ENCODE results near the gene RAB31. TPM values are rescaled to one million over a fixed set of nuclear protein-coding genes. Genes with fewer than 3 reads are reported as not detected.

The RAB31 gene
- total RNA-seq, 2 donors from 2014 or later: 4.3 to 8.0 TPM

GRCh38 chr18:9877655-9878014 lies 169.5 kb downstream of the RAB31 start:
- H3K27me3 ChIP-seq: no peaks in the 10 kb centered on the region
- no peak for TF ChIP-seq POLR2A (IDR thresholded peaks at IDR 0.05)
- TF ChIP-seq, protein P1, sequence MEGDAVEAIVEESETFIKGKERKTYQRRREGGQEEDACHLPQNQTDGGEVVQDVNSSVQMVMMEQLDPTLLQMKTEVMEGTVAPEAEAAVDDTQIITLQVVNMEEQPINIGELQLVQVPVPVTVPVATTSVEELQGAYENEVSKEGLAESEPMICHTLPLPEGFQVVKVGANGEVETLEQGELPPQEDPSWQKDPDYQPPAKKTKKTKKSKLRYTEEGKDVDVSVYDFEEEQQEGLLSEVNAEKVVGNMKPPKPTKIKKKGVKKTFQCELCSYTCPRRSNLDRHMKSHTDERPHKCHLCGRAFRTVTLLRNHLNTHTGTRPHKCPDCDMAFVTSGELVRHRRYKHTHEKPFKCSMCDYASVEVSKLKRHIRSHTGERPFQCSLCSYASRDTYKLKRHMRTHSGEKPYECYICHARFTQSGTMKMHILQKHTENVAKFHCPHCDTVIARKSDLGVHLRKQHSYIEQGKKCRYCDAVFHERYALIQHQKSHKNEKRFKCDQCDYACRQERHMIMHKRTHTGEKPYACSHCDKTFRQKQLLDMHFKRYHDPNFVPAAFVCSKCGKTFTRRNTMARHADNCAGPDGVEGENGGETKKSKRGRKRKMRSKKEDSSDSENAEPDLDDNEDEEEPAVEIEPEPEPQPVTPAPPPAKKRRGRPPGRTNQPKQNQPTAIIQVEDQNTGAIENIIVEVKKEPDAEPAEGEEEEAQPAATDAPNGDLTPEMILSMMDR (IDR thresholded peaks at IDR 0.05): no peak
- intact Hi-C loops (cut with DNase I): no loop called here
- H3K4me1 ChIP-seq: peaks cover 14% of the 10 kb centered on the region
- ATAC-seq (no peak), DNase-seq (no peak)
- H3K36me3 ChIP-seq (replicated peaks in 1 of 2; ENCODE audit: insufficient read depth in 1 of 2, low read depth in 2 of 2): no peaks in the 10 kb centered on the region
- no peak overlapping the region for H3K4me3 ChIP-seq
- H3K27ac ChIP-seq: peak overlapping the region in 2 of 4 donors; percentile 68 to 73
- no peaks in the 10 kb centered on the region for H3K9me3 ChIP-seq

DNA sequence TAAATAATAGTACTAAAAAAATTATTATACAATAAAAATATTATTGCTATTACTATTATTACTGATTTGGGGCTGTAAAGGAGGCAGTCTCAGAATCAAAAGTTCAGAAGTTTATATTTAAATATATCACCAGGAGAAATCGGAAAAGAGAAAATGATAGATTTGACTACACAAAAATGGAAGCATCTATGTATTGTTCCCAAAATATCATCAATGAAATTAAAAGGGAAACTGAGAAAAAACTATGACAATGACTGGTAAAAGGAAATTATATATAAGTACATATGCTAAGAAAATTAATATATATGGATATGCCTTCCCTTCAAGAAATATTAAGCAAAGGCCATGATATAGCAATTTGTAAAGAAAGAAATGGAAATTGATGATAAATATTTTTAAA lies 170.0 kb downstream of the RAB31 start:
- no peak for DNase-seq
- Histone ChIP-seq H3K27ac (no peak overlapping the region), H3K27me3 (no peaks in the 10 kb centered on the region), H3K9me3 (no peaks in the 10 kb centered on the region), H3K4me1 (peaks cover 14% of the 10 kb centered on the region), H3K4me3 (no peak overlapping the region), H3K36me3 (replicated peaks in 1 of 2; ENCODE audit: insufficient read depth in 1 of 2, low read depth in 2 of 2) (no peaks in the 10 kb centered on the region)
- TF ChIP-seq, protein P1 (IDR thresholded peaks at IDR 0.05): no peak
- TF ChIP-seq POLR2A (IDR thresholded peaks at IDR 0.05): no peak
- 83 to 98% methylated on average over 1 of the region's 1 CpG for WGBS, 2 donors
- intact Hi-C loops (cut with DNase I): no loop called here
- ATAC-seq: no peak

GRCh38 chr18:9878783-9879242 lies 170.7 kb downstream of the RAB31 start:
- H3K4me1 ChIP-seq: peaks cover 14% of the 10 kb centered on the region
- TF ChIP-seq, protein P1 (IDR thresholded peaks at IDR 0.05): no peak
- no peak for TF ChIP-seq POLR2A (IDR thresholded peaks at IDR 0.05)
- H3K9me3 ChIP-seq: no peaks in the 10 kb centered on the region
- no peaks in the 10 kb centered on the region for H3K36me3 ChIP-seq (replicated peaks in 1 of 2; ENCODE audit: insufficient read depth in 1 of 2, low read depth in 2 of 2)
- H3K4me3 ChIP-seq: no peak overlapping the region
- no peaks in the 10 kb centered on the region for H3K27me3 ChIP-seq
- intact Hi-C loops (cut with DNase I): no loop called here
- WGBS, 2 donors: 92 to 93% methylated on average over 6 of the region's 6 CpGs
- no peak for DNase-seq
- no peak for ATAC-seq
- H3K27ac ChIP-seq: no peak overlapping the region

- Histone ChIP-seq H3K4me3 (no peak overlapping the region), H3K27ac (no peak overlapping the region)
Observed at GRCh38 chr18:9884090-9884489, 176.0 kb downstream of the RAB31 start.

More at GRCh38 chr18:9884090-9884489, 176.0 kb downstream of the RAB31 start:
- Histone ChIP-seq H3K36me3 (replicated peaks in 1 of 2; ENCODE audit: insufficient read depth in 1 of 2, low read depth in 2 of 2) (no peaks in the 10 kb centered on the region), H3K27me3 (no peaks in the 10 kb centered on the region), H3K9me3 (no peaks in the 10 kb centered on the region), H3K4me1 (no peaks in the 10 kb centered on the region)
- intact Hi-C loops (cut with DNase I): no loop called here
- no peak for DNase-seq
- no peak for ATAC-seq
- TF ChIP-seq POLR2A (IDR thresholded peaks at IDR 0.05): no peak
- TF ChIP-seq, protein P1 (IDR thresholded peaks at IDR 0.05): no peak
- 71 to 78% methylated on average over 6 of the region's 6 CpGs for WGBS, 2 donors
